HG03558 (cell line): Measurements from ENCODE around the gene CNPY1.

Experiments used
- ATAC-seq: cut with Tn5 transposase; IDR thresholded peaks from one replicate; pipeline ENCODE4 v1.9.1; 2021; ENCODE audit warnings: moderate number of reproducible peaks; ENCODE audit not compliant: unreplicated experiment; ENCODE audit errors: extremely low read depth

The CNPY1 gene

DNA sequence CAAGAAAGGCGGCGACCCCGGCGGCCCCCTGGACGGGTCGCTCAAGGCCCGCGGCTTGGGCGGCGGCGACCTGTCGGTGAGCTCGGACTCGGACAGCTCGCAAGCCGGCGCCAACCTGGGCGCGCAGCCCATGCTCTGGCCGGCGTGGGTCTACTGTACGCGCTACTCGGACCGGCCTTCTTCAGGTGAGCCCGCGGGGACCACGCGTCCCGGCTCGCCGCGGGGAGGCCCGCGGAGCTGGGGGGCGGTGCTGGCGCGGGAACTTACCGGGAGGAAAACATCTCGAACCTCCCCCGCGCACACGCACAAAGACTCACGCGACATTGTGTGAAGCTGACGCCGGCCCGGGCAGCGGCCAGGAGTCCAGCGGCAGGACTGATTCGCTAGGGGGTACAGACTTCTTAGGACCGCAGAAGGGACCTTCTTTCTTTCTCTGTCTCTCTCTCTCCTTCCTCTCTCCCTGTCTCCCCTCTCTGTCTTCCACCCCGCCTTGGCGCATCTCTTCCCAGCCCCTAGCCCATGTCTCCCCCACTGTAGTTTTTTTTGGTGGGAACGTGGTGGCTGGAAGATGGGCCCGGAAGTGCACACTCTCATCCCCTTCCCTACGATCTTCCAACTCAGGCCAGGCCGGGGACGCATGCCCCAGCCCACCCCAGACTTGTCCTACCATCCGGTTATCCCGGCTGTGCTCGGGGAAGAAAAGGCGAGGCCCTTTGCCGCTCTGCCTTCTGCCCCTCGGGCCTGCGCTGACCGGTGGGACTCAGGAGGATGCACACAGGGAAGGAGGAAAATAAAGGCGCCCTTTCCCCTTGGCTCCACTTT is 87.3 kb downstream of the CNPY1 start:
- ATAC-seq = no peak

DNA sequence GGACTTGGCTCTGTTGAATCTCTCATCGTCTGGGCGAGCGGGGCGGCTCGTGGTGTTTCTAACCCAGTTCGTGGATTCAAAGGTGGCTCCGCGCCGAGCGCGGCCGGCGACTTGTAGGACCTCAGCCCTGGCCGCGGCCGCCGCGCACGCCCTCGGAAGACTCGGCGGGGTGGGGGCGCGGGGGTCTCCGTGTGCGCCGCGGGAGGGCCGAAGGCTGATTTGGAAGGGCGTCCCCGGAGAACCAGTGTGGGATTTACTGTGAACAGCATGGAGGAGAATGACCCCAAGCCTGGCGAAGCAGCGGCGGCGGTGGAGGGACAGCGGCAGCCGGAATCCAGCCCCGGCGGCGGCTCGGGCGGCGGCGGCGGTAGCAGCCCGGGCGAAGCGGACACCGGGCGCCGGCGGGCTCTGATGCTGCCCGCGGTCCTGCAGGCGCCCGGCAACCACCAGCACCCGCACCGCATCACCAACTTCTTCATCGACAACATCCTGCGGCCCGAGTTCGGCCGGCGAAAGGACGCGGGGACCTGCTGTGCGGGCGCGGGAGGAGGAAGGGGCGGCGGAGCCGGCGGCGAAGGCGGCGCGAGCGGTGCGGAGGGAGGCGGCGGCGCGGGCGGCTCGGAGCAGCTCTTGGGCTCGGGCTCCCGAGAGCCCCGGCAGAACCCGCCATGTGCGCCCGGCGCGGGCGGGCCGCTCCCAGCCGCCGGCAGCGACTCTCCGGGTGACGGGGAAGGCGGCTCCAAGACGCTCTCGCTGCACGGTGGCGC is 88.1 kb downstream of the CNPY1 start, which contains the start of gene EN2:
TSS of gene EN2 (plus strand) at position 19 of the 767 bp plus-strand sequence. CDS start at position 268, 249 bp downstream.
- ATAC-seq = no peak

DNA sequence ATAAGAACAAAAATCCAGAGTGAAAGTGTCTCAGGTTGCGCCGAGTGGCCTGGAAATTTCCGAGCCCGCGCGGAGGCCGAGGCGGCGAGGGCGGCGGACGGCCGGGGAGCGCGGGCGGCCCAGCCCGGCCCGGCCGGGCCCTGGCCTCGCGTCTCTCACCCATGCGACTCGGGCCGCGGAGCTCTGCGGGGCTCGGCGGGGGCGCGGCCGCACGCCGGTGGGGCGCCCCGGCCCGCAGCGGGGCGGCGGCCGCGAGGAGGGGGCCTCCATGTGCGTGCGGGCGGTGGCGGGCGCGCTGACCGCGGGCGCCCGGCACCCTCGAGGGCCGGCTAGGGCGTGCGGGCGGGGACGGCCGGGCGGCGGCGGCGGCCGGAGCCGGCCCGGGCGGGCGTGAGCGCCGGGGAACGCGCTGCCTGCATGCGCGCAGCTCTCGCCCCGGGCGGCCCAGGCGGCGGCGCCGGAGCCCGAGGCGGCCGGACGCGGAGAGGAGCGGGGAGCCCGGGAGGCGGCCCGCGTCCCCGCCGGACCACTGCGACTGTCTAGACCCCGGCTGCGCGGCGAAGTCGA is 88.7 kb downstream of the CNPY1 start:
- ATAC-seq = no peak

DNA sequence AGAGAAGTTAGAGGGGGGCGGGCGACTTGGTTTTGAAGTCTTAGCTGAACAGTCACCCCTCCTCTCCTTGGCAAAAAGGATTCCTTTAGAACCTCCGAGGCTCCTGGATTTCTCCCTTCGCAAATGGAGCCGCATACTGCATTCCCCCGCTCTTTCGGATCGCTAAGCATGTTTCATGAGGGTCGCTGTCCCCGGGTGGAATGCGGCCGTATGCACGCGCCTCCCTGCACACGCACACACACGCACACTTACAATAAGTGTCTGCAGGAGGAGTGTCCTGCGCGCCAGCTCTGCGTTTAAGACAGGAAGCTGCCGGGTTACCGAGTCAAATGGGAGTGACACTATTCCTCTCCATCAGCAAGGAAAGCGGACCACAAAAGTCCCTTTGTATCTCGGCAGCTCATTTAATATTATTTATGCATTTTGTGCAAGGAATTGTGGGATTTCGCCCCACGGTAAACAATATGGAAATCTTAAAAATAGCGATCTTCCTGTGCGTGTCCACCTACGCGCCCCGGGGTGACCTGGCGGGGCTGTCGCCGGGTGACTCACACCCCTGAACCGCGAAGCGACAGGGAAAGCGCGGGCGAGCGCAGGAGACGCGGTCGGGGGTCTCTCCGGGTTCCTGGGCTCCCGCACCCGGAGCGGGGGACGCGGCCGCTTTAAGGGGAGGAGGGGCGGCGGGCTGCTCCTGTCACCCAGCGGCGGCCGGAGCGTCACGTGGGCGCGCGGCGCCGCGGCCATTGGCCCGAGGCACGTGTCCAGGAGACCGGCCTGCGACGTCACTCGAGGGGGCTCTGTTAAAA is 89.4 kb downstream of the CNPY1 start:
- ATAC-seq = no peak

DNA sequence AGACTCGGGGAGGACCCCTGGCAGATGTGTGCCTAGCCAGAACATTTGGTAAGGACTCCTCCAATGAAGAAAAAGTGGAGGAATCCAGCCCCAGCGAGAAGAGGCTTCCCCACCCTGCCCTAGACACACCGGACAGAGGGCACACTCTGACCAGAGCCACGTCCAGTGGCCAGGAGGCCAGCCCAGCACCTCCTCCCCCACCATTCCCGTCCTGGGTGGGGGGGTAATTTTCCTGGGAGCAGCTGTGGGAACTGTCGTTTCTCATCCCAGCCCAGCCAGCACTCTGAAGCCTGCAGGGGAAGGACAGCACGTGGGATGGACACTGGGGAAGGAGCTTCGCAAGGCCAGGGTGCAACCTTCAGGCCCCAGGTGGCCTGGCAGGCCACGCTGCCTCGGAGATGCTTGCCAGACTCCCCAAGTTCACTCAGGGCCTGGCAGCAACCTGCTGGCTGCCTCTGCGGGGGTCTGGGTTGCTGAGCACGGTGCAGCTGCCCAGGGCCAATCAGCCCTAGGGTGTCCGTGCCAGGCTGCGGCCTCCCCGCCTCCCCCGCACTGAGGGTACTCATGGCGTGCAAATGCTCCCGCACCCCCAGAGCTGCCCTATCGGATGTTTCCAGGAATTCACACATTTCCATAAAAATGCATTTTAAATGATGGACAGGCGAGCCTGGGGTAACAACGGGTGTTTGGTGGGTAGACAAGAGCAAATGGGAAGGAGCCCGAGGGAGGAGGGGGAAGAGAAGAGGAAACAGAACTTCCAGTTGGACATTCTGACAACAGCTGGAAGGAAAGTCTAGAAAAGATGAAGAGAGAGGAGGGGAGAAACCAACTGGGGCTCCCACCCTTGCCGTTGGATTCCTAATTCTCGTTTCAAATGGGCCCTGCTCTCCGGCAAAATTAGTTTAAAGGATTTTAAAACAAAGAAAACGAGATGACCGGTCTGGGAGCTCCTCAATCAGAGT is 90.3 kb downstream of the CNPY1 start:
- ATAC-seq = no peak

DNA sequence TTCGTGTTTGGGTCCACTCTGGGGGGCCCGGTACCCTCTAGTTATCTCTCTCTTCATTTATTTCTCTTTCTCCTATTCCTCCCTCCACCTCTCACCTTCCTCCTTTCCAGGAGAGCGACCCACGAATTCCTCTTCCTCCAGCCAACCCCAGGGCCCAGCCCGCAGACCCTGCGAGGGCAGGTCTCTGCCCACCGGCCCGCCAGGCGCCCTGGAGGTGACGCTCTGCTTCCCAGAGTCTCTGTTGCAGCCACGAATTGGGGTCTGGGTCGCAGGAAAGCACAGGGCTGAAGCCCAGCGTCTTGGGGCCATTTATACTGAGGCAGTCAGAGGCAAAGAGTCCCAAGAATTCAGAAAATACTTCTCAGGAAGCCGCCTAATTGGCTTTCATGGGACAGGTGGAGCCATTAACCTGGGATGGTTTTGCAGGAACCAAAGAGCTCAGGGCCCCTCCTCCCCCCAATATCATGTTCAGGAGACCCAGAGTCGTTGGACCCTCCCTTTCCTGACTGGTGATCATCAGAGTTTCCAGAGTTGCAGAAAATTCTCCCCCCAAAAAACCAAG is 91.1 kb downstream of the CNPY1 start:
- ATAC-seq = no peak

DNA sequence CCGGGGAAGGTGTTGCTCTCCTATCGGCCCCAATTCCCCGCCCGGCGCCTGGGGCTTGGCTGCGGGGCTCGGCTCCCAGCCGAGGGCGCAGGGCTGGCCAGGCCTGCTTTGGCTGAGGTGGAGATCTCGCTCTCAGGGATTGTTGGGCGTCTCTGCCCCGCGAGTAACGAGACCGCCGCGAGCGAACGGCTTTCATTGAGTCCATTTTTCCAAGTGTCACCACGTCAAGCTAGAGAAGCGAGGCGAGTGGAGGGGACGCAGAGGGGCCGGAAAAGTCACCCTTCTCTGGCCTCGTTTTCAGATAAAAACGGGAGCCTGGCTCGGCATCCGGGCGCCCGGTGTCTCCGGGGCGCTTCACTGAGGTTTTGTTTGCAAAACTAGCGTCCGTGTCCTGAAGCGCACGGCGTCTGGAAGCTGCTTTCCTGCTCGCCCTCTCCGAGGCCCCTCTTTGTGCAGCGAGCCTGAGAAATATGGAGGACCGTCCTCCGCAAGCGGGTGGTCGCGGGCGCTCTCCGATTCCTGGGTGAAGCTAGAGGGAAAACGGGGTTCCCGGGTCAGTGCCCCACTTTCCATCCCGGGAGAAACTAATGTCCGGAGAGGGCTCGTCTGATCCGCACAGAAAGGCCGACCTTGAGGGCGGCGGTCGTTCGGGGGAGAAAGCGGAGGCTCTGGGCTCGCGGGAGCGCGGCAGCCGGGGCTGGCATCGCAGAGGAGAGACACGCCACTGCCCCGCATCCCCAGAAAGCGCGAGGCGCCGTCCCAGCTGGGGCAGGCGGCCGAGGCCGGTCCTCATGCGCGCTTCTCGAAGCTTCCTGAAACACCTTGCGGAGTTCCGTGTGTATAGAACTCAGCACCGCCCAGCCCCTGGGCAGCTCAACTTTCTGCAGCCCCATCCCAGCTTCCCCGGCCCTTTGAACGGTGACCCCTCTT is 91.9 kb downstream of the CNPY1 start:
- ATAC-seq = no peak

DNA sequence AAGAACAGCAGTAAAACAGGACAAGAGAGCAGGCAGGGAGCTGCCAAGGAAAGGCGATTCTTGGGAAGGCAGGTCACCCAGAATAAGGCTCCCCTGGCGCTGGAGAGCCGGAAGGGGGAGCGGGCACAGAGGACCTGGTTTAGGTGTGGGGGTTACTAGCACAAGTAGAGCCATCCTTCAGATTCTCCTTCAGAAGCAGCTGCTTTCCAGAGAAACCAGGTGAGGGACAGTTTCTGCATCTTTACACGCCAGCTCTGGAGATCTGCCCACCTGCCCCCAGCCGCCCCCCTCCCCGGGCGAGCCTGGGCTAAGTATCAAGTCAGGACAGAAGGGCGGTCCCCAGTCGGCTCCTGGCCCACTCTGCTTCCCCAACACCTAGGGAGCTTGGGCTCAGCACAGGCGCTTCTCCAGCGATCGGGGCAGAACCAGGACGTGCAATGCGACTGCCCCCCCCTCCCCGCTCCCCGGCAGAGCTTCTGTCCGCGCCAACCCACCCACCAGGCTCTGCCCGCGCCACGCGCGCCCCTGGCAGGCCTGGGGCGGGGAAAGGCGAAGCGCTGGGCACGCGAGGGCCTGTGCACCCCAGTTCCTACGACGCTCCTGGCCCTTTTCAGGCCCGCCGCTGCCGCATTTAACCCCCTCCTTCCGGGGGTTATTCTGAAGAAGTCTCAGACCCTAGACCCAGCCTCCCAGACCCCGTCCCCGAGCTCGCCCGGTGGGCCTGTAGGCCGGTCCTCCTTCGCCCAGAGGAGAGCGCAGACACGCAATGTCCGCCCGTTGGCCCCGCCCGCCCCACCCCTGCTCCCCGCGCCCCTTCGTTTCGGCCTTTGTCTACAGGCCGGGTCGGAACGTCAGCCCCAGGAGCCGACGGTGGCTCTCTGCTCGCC is 92.8 kb downstream of the CNPY1 start:
- no peak for ATAC-seq

DNA sequence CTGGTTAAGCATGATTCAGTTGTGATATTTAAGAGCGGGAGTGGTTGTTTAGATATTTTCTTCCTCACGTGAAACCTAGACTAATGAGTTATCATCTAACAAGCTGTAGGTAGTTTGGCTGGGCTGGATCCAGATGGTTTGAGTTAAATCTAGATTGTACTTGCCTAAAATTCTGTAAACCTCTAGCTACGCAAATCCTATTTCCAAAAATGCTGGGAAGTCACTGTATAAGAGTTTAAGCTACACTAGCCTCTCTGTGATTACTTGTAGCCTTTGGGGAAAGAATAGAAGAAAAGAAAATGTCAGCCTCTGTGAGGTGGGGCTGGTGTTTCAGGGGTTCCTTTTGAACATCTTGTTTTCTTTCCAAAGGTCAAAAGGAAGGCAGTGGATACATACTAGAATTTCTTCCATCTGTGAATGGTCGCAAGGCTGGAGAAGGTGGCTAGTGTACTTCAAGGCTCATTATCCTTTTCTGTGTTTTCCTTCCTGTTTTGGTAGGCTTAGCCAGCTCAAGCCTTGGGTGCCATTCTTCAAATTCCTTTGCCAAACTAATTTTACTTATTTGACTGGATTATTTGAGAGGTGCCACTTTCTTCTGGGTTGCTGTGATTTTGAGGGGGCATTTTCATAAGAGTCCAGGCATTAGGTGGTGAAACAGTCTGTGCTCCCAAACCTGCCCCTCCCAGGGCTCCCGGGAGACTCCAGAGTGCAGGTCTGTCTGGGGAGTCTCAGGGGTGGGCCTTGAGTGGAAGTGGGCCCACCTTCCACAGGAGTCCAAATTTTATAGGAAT is 93.7 kb downstream of the CNPY1 start:
- ATAC-seq = no peak

DNA sequence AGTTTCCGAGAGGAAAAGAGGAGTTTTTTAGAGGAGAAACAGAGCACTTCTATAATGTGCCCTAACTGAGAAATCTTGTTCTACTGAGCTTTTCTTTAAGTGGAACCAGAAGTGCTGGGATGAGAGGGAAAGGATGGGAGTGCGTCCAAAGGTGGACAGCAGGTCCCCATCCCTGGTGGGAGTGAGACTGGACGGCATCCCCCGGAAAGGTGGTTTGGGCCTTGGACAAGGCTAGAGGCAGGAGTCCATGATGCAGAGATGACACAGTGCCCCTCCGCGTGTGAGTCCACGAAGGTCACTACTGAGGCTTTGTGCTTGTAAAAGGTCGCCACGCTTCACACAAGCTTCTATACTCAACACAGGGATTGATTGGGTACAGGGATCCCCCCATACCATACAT is 94.5 kb downstream of the CNPY1 start:
- no peak for ATAC-seq
